AG04449 (cell line): ENCODE data around the gene SLC15A1.

Experiments
- CTCF ChIA-PET: fragments of 350-600 bp; formaldehyde crosslinking; extraction: SDS; loops from one replicate; lab custom pipeline; 2021; ENCODE audit warnings: antibody characterized with exemption; lab: Yijun Ruan, JAX
- POLR2A ChIA-PET: fragments of 400-600, 350-600 bp; formaldehyde crosslinking; extraction: SDS; loops from one replicate; lab custom pipeline; 2020; ENCODE audit warnings: antibody characterized with exemption, inconsistent platforms; lab: Yijun Ruan, JAX
- DNase-seq: peaks from one replicate; pipeline ENCODE4 v3.0.0-alpha.2; 2010; ENCODE audit warnings: low read depth, low spot score
- H3K4me3 ChIP-seq: 2 replicates; pipeline ENCODE4 v1.5.1; 2011; ENCODE audit warnings: low read depth, mild to moderate bottlenecking, control low read depth, low read length
- TF ChIP-seq, protein P1 (sequence below): IDR thresholded peaks from one replicate; pipeline ENCODE4 v1.5.1; 2011; ENCODE audit warnings: mild to moderate bottlenecking, moderate library complexity, low read length, control low read depth, inconsistent platforms; ENCODE audit not compliant: insufficient read depth; ENCODE audit errors: missing control alignments

SLC15A1 gene

DNA sequence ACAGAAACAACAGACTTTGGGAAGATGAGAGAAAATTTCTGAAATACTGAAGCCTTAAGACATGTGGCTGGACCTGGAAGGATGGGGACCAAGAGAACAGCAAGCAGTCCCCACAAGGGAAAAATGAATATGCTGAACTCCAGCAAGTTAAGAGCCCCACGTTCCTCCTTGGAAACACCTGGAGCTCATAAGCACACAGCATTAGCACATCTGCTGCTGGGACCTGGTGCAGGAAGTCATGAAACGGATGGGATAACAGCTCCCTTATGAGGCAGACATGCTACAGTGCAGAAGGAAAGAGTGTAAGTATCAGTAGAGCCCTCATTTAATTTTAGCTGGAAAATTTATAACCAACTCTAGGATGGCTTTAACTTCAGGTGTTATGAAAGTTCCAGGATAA lies 67.3 kb downstream of the SLC15A1 start:
- TF ChIP-seq, protein P1, sequence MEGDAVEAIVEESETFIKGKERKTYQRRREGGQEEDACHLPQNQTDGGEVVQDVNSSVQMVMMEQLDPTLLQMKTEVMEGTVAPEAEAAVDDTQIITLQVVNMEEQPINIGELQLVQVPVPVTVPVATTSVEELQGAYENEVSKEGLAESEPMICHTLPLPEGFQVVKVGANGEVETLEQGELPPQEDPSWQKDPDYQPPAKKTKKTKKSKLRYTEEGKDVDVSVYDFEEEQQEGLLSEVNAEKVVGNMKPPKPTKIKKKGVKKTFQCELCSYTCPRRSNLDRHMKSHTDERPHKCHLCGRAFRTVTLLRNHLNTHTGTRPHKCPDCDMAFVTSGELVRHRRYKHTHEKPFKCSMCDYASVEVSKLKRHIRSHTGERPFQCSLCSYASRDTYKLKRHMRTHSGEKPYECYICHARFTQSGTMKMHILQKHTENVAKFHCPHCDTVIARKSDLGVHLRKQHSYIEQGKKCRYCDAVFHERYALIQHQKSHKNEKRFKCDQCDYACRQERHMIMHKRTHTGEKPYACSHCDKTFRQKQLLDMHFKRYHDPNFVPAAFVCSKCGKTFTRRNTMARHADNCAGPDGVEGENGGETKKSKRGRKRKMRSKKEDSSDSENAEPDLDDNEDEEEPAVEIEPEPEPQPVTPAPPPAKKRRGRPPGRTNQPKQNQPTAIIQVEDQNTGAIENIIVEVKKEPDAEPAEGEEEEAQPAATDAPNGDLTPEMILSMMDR = no peak
- no peak overlapping the region for H3K4me3 ChIP-seq
- DNase-seq = no peak
- POLR2A ChIA-PET = no interaction called here
- CTCF ChIA-PET = interaction anchor here (0.7 to 3.7 kb wide), 4 partner anchors 11 to 158 kb away, joined by 3 to 17 read pairs (median 8); no protein-coding TSS in a partner anchor

DNA sequence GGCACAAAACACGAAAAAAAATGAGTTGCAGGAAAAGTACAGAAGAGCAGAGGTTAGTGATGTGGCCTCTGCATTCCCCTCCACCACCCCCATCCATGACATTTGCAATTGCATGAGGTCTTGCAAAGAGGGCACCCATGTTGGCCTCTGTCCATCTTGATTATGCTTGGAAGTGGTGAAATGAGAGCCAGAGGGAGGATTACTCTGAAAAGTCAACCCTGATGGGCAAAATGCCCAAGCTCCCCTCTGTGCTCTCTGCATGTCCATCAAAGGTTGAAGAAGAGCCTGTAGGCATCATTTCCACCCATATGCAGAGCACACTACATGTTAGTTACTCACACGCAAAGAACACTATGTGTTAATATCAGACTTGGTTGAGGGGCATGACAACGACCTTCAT lies 71.4 kb downstream of the SLC15A1 start:
- ChIA-PET POLR2A (no interaction called here), CTCF (interaction anchor here (1.0 kb wide), 2 partner anchors 29 to 161 kb away, joined by 3 to 4 read pairs; no protein-coding TSS in a partner anchor)
- H3K4me3 ChIP-seq = no peak overlapping the region
- TF ChIP-seq, protein P1 = no peak
- DNase-seq = no peak

DNA sequence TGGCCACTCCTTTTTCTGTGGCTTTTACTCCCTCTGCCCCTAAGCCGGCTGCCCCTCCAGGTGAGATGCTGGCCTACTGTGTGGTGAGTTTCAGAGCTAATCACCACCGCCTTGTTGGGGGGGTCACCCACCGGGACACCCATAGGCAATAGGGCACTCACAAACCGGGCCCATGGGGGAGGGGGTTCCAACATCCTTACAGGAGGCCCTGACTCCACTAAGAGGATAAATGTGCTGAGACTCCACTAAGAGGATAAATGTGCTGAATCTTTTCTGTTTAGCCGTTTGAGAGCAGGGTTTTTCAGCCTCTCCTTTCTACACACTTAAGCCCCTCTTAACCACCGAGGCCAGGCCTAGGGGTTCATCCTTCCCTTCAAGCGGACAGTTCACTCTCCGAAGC lies 73.7 kb downstream of the SLC15A1 start:
- TF ChIP-seq, protein P1 = no peak
- no peak for DNase-seq
- ChIA-PET POLR2A (no interaction called here), CTCF (no interaction called here)
- H3K4me3 ChIP-seq = no peak overlapping the region

DNA sequence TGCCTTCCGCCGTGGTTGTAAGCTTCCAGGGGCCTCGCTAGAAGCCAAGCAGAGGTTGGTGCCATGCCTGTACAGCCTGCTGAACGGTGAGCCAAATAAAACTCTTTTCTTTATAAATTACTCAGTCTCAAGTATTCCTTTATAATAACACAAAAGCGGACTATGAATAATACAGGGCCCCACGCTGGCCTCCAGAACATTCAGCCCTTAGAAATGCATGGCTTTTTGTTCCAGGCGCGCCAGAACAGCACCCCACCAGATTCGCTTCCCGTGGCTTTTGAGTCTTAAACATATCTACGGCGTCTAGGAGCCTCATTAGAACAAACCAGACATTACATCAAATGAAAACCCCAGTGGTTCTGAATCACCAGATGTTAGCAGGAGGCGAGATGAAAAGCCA lies 75.1 kb downstream of the SLC15A1 start:
- DNase-seq = peak; percentile 69
- ChIA-PET CTCF (interaction anchor here (1.2 to 2.0 kb wide), 5 partner anchors 9 to 357 kb away, joined by 3 to 7 read pairs (median 5); no protein-coding TSS in a partner anchor), POLR2A (no interaction called here)
- no peak overlapping the region for H3K4me3 ChIP-seq
- TF ChIP-seq, protein P1 = no peak

DNA sequence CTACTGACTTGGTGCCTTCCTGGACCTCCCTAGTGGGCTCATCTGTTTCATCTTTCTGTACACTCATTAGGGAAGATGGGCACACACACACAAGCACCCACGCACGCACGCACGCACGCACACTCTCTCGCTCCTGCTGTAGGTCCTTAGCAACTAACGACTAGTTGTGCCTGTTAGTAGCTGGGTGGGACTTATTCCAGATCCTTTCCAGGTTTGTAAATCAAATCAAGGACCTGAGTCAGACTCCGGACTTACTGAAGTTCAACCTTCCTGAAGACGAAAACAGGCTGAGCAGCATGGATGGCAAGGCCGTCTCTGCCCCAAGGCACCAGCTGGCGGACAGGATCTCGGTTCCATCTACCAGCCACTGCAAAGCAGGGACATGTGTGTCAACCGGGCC lies 76.2 kb downstream of the SLC15A1 start:
- ChIA-PET POLR2A (no interaction called here), CTCF (interaction anchor here (1.2 to 2.0 kb wide), 4 partner anchors 8 to 358 kb away, joined by 3 to 7 read pairs (median 6); no protein-coding TSS in a partner anchor)
- TF ChIP-seq, protein P1 = no peak
- H3K4me3 ChIP-seq = no peak overlapping the region
- no peak for DNase-seq

DNA sequence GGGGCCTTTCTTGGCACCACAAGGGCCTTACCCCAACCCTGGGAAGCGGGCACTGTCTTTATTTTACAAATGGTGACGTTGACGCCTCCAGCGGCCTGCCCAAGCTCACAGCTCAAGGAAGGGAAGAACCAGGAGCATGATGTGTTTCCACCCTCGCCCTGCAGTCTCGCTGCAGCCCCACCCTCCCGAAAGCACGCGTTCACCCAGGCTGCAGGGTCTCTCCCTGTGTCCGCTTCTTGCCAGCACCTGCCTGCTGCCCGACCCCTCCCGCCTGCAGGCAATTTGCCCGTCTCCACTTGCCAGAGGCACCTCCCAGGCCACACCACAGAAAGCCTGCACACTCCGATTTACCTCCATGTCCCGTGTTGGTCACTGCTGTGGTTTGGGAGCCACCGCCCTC lies 76.6 kb downstream of the SLC15A1 start:
- POLR2A ChIA-PET = no interaction called here
- TF ChIP-seq, protein P1 = no peak
- no peak for DNase-seq
- H3K4me3 ChIP-seq = no peak overlapping the region
- CTCF ChIA-PET = interaction anchor here (1.7 to 5.4 kb wide), 2 partner anchors 23 to 229 kb away, joined by 6 to 75 read pairs; no protein-coding TSS in a partner anchor
